Fibroblast of gingiva (primary cell): ENCODE measurements around the gene KIAA1191.
A peak's percentile ranks its signal among the peaks of the same experiment; 100 is the strongest.

ENCODE experiments used
- DNase-seq: peaks from one replicate; pipeline ENCODE4 v3.0.0-alpha.2; 2011; ENCODE audit warnings: low read depth

KIAA1191 gene

DNA sequence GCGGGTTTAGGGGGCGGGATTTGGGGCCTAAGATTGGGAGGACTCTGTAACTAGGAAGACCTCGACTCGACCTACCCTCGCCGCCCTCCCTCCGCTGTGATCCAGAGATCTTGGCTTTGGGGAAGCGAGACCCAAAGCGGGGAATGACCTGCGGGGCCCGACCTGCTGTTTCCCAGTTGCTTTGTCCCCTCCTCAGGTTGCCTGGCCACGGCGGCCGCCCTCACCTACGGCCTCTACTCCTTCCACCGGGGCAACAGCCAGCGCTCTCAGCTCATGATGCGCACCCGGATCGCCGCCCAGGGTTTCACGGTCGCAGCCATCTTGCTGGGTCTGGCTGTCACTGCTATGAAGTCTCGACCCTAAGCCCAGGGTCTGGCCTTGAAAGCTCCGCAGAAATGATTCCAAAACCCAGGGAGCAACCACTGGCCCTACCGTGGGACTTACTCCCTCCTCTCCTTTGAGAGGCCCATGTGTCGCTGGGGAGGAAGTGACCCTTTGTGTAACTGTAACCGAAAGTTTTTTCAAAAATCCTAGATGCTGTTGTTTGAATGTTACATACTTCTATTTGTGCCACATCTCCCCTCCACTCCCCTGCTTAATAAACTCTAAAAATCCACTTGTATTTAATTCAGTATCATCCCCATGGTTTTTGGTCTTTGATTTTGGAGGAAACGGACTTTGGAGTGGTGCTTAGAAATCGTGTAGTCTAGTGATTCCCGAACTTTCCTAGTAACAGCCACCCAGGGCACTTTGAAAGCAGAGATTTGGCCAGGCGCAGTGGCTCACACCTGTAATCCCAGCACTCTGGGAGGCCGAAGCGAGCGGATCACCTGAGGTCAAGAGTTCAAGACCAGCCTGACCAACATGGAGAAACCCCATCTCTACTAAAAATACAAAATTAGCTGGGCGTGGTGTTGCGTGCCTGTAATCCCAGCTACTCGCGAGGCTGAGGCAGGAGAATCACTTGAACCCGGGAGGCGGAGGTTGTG lies 27.9 kb upstream of the KIAA1191 start:
- no peak for DNase-seq

DNA sequence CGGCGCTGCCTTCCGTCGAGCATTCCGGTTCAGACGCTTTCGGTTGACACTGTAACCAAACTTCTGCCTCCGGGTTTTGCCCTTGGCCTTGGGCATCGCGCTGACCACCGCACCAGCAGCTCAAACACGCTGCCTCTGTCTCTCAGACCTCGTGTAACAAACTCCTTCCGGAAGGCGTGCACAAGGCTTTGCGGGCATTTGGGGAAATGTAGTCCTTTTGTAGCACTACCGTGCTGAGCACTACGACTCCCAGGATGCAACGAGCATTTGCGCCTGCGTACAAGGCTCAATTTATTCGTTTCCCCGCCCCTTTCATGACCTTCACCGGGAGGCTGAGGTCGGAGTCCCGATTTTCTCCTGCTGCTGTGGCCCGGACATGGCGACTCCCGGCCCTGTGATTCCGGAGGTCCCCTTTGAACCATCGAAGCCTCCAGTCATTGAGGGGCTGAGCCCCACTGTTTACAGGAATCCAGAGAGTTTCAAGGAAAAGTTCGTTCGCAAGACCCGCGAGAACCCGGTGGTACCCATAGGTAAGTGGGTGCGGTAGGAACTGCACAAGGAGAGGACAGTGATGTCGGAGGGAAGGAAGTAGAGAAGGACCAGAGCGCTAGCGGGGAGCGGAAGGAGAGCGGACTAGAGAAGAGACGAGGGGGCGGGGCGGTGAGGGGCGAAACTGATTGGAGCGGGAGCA lies 27.0 kb upstream of the KIAA1191 start, which contains the start of the genes HIGD2A and NOP16:
Gene HIGD2A, plus strand, starts transcription at position 308 of the 691 bp plus-strand sequence. Its CDS starts 69 bp downstream, at position 377.
Gene NOP16, minus strand, starts transcription at position 155 of the 691 bp plus-strand sequence. Its CDS starts 59 bp downstream, at position 96.
- DNase-seq, result peak; percentile 98

DNA sequence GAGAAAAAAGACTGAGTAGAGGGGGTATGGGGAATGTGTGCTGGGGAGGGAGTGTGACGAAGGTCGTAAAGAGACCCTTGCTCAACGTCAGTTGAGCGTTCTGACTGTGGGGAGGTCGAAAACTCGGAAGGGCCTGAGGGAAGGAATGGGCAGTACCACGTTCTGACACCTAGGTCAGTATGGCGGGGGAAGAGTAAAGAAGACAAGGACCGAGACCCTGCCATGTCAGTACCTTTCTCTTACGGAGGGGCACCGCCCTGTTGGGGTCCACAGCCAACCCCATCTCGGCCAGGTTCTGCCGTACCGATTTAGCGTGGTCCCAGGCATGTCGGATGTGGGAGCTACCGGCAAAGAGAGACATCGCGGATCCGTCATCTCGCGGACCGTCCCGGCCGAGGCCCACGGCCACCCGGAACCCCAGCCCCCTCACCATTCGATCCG lies 26.5 kb upstream of the KIAA1191 start:
- DNase-seq, result no peak

DNA sequence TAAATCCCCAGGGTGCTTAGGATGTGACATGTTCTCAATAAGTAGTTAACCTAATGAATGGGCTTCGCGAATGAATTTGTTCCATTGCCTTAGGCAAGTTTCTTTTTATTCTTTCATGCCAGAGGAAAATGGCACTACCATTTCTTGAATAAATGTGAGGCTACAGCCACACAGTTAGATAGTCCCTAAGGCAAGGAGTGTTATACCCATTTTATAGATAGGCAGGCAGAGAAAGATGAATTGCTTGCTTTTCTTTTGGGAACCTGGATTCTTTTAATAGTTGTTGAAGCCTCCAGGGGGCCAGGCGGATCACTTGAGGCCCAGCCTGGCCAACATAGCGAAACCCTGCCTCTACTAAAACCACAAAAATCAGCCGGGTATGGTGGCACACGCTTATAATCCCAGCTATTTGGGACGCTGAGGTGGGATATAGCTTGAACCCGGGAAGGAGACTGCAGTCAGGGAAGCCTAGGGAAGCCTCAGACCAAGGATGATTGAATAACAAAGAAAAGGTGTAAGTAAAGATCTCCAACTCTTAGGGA lies 25.9 kb upstream of the KIAA1191 start:
- DNase-seq, result no peak

DNA sequence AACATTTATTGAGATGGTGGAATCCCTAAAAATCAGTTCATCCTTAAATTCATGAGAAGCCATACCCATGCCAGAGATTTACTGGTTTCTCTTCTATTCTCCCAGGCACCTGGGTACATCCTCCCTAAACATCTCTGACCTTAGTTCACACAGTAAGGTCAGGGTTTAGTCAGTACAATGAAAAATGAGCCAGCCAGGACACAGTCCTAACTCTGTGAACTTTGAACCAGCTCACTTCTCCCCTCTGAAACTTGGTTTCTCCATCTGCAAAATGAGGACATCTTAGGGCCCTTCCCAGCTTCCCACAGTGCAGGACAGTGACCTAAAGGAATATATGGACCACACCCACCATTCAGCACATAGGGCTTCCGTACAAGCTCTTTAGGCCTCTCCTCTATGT lies 24.9 kb upstream of the KIAA1191 start:
- no peak for DNase-seq

DNA sequence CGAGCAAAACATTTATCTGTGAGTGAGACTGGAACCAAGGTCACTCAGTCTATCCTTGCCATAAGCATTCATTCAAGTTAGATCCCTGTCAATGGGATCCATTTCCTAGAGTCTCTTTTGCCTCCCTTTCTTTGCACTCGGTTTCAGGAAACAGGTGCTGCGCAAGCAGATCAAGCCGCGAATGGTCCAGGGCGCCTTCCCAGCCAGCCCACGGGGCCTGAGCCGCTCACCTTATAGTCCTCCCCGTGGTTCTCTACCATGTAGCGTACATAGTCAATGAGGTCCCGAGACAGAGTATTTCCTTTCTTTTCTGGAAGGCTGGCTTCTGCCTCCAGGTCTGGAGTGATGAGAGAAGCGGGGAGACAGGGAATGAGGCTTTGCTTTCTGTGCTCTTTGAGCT lies 23.4 kb upstream of the KIAA1191 start:
- no peak for DNase-seq

DNA sequence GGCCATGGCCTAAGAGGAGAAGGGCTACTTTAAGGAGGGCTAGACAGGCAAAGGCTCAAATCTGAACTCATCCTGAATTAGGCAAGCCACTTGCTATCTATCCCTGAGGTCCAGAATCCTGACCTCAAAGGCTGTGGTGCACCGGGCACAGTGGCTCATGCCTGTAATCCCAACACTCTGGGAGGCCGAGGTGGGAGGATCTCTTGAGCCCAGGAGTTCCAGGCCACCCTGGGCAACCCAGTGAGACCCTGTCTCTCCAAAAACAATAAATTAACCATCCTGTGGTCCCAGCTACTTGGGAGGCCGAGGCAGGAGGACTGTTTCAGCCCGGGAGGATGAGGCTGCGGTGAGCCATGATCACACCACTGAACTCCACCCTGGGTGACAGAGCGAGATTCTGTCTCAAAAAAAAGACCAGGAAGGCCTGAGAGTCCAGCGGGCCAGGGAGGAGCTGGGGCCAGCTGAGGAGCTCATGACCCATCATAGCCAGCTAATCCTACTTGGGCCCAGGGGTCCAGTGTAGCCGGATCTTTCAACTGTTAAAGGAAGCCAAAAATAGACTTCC lies 22.9 kb upstream of the KIAA1191 start:
- no peak for DNase-seq

DNA sequence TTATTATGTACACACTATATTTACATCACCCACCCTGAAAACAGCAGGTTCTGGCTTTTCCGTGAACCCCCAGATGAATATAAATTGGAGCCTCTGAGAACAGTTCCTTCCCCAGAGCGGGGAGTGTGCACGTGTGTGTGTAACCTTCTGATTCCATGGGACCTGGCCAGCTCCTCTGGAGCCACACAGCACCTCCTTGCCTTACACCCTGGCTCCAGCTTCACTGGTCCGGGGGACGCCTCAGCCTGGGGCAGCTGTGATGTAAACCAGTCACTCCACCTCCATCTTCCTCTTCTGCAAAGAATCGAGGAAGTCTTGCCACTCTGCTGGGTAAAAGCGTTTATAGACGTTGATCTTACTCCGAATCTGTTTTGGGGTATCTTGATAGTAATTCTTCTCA lies 22.4 kb upstream of the KIAA1191 start:
- no peak for DNase-seq

DNA sequence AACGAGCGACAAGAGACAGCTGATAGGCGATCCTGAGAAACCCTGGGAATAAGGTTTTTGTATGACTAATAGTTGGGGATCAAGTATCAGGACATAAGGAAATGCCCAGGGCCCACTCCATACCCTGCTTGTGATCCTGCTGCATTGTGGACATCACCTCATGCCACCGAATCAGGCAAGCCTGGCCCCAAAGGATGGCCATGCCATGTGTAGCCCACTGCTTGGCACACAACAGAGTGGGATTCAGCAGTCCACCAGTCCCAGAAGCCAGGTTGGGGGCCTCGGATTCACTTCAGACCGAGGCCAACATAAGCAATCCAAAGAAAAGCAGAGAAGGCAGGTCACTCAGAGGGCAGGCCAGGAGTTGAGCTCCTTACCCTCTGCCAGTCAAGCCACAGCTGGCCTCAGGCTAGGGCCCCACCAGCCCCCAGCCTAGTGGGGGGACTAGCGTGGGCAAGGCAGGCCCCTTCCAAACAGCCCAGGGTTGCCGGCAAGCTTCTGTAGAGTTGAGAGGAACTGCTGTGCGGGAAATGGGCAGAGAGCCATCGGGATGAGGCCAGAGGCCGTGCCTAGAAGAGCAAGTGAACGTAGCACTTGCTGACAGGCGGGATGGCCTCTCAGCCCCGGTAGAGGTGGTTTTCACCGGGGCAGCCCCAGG lies 21.8 kb upstream of the KIAA1191 start:
- no peak for DNase-seq

DNA sequence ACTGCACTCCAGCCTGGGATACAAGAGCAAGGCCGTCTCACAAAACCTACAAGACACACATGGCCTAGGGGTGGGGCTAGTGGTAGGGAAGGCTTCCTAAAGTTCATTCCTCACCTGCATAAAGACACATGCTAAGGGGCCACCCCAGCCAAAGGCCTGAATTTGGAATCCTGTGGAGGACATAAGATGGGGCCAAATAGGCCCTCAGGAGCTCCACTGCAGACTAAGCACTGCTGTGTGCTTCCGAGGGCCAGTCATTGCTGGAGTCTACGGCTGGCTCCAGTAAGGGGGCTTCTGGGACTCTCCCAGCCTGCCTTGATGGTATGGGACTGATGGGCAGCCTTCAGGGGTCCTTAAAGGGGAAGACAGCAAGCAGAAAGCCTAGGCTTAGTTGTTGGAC lies 21.2 kb upstream of the KIAA1191 start:
- DNase-seq, result no peak

DNA sequence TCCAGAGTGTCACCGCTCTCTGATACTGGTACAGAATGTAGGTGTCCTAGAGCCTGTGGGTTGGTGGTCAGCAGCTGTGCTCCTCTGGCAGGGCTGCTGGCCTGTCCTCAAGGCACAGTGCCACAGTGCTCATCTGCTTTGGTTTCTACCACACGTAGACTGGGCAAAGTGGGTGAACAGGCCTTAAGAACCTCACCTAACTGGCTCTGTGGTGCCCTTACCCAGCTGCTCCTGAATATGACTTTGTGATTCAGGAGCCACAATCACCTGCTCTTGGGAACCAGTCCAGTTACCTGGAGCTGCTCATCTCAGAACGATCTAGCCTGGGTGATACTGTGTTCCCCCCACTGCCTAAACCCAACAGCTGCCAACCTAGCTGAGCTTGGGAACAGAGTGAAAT lies 20.4 kb upstream of the KIAA1191 start:
- DNase-seq, result no peak

DNA sequence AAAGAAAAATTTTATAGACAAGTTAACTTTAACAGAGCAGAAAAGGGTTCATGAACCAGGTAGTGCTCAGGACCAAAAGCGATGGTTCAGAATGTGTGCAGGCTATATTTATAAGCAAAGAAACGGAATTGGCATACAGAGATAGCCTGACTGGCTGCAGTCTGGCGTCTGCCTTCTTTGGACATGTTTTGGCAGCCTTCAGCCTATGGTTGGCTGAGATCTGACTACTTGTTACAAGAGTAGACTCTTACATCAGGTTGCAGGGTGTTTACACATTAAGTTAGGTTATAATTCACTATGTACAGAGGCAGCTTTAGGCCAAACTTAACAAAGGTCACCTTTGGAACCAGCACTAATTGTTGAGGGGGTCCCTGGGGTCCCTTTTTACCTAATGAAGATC lies 19.9 kb upstream of the KIAA1191 start:
- DNase-seq, result peak; percentile 19

DNA sequence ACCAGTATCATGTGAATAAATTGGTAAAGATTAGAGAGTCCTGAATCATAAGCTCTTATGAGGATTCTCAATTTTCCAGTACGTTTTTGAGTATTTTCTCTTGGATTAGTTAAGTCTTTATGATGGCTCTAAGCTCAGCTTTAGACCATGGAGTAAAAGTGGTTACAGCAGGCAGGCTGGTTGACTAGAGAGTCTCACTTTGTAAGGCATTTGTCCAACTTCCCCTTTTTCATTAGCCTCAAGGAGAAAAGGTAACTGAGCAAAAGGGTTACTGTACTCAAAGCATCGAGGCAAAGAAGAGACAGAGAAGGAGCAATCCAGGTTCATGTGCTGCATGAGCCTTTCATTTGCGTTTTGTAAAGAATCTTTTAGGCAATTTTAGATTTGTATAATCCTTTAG lies 18.3 kb upstream of the KIAA1191 start:
- DNase-seq, result no peak

DNA sequence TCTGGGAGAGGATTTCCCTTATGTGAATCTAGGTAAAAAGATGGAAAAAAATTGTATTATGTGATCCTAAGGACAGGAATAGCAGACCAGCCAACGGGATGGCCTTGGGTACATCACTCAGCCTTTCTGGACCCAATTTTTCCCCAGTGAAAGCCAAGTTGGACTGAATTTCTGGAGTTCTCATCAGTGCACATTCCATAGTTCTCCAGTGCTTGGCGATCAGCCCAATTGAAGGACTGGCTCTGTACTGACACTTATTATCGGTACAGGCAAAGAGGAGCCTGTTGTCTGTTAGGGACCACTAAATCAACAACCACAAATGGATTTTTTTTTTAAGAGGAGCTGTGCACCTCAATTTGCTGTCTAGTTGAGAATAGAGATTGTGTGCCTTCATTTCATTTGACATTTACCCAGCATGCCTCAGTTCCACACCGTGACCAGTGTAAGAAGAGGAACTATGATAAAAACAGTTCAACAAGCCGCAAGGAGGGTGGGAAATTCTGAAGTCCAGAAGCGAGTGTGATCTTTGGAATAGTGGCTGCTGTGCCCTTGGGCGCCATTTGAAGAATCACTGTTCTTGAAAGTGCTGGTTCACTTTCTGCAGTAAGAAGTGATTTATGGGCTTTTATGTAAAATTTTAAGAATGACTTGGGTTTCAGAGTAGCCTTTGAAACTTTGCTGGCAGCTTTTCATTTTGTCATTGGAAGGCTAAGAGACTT lies 11.7 kb upstream of the KIAA1191 start:
- DNase-seq, result peak; percentile 39

DNA sequence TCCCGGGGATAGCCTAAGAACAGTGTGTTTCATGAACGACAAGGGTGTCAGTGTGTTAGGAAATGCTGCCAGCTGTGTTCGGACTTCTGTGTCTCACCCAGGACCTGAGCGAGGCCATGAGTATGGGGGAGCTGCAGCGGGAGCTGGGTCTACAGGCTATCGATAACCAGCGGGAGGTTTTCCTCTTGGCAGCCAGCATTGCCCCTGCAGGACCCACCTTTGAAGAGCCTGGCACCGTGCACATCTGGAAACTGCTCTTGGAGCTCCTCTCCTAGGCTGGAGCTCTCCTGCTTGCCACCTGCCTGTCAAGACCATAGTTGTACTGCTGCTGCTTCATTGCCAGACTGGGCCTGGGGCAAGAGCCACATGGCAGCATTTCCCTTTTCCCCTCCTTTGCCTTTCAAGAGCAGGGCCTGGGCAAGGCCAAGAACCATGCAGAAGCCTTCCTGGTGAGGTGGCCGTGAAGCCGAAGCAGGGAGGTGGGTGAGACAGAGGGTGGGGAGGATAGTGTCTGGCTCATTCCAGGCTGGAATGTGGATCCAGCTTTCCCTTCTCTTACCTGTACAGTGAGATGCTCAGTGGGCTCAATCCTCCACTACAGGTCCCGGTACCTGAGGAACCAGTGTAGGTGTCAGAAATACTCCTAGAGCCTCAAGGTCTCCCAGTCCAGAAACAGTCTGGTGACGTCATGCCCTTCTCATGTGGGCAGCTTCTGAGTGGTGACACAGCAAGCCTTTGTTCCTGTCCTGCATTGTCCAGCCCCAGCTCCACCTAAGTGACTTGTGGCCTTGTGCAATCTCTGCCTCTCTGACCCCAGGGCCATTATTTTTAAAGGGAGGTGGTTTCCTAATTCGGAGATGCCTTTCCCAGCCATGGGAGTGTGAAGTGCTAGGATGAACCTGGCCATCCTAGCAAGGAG lies 10.3 kb upstream of the KIAA1191 start:
- no peak for DNase-seq

DNA sequence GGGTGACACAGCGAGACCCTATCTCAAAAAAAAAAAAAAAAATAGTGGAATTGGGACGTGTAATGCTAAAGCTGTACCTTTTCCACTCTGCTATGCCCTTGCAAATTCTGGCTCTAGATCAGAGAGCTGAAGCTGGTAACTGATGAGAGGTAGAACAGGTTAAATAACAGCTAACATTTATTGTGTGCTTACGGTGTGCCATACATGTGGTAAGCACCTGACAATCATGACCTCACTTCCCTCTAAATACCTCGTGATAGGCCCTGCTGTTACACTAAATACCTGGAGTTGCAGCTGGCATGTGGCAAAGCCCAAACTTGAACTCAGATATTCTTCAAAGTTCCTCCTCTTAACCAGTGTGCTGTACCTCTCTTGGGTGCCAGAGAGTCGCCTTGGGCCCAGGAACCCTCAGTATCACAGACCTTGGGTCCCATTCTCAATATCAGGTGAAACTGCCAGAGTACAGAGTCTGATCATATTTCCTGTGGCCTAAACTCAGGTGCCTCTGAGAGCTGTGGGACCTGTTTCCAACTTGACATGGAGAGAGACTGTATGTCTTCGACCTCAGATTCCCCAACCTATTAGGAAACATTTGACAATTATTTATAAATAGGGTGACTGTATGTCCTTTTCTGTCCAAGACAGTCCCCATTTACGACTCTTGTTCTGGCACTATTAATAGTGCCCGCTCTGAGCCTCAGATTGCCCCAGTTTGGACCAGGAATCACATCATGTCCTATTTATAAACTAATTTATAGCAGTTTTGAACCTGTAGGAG lies 8.6 kb upstream of the KIAA1191 start:
- DNase-seq, result no peak

DNA sequence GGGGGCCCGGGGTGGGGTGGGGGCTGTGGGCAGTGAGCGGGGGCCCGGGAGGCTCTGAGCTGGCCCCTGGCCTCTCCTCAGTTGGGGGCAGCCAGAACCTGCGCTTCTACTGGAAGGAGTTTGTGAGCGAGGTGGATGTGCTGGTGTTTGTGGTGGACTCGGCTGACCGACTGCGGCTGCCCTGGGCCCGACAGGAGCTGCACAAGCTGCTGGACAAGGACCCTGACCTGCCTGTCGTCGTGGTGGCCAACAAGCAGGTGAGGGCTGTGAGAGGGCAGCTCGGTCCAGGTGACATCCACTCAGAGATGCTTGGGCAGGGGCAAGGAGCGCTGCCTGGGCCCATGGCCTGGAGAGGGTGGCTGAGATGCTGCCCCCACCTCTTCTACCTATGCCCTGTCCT lies 7.2 kb upstream of the KIAA1191 start:
- DNase-seq, result no peak

DNA sequence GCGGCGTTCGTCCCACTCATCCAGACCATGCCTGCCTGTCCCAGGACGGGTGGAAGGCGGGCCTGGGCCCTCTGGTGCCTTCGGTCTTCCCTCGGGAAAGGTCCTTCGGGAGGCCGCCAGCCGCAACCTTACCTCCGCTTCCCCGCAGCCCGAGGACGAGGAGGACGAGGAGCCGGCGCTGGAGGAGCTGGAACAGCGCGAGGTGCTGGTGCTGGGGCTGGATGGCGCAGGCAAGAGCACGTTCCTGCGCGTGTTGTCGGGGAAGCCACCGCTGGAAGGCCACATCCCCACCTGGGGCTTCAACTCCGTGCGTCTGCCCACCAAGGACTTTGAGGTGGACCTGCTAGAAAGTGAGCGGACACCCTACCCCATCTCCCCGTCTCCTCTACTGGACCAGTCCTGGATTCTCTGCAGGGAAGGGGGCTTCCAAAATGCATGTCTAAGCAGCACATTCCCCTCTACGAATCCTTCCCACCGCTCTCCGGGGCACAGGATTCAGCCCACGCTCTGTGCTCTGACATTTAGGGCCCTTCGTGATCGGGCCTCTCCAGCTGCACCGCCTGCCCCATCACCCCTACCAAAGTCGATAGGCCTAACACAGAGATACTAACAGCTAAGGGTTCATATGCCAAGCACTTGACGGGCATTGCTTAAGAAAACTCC lies 4.8 kb upstream of the KIAA1191 start:
- DNase-seq, result no peak
